Ovary (tissue), 3 donors: ENCODE data around the gene CYP19A1.

Source experiments
- EP300 ChIP-seq: sonication (generic); formaldehyde crosslinking; IDR thresholded peaks from one replicate; pipeline ENCODE4 v1.6.1; 2017; ENCODE audit warnings: antibody characterized with exemption
- POLR2A ChIP-seq: fragments of 450-650 bp; IDR thresholded peaks from one replicate; pipeline ENCODE4 v1.6.1; 2017; ENCODE audit warnings: antibody characterized with exemption, mild to moderate bottlenecking, moderate library complexity
- TF ChIP-seq, protein P1 (sequence below), 3 donors: fragments of 450-650 bp in 2 of 3; fragments of 200-600 bp in 1 of 3; IDR thresholded peaks; one replicate each; pipeline versions ENCODE4 v1.5.1 to v1.8.0; 2016 to 2022; ENCODE audit warnings: antibody characterized with exemption in 3 of 3, mild to moderate bottlenecking in 1 of 3
- donor health status: DM: no; HTN: no; CAD: no.

DNA sequence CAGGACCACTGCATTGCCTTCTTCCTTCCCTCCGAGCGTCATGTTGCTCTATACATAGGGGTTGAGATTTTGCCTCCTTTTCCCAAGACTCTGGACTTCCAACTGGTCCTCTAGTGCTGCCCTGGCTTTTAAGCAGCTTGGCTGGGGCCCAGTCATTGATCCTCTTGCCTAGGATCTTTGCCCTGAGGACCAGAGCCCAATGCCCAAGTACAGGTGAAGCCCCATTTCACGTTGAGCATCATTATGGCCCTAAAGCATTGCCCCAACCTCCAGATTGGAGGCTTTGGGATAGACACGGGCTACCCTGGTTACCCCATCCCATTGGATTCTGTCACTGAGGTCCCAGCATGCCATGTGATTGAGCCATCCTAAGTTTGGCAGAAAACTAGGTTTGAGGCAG lies 47.7 kb downstream of the CYP19A1 start:
- TF ChIP-seq, protein P1, sequence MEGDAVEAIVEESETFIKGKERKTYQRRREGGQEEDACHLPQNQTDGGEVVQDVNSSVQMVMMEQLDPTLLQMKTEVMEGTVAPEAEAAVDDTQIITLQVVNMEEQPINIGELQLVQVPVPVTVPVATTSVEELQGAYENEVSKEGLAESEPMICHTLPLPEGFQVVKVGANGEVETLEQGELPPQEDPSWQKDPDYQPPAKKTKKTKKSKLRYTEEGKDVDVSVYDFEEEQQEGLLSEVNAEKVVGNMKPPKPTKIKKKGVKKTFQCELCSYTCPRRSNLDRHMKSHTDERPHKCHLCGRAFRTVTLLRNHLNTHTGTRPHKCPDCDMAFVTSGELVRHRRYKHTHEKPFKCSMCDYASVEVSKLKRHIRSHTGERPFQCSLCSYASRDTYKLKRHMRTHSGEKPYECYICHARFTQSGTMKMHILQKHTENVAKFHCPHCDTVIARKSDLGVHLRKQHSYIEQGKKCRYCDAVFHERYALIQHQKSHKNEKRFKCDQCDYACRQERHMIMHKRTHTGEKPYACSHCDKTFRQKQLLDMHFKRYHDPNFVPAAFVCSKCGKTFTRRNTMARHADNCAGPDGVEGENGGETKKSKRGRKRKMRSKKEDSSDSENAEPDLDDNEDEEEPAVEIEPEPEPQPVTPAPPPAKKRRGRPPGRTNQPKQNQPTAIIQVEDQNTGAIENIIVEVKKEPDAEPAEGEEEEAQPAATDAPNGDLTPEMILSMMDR (IDR thresholded peaks at IDR 0.05): no peak
- TF ChIP-seq EP300 (no peak), POLR2A (no peak)
